Fibroblast of villous mesenchyme (primary cell): Measurements from ENCODE around the gene HLA-DMA. TPM values are rescaled to one million over a fixed set of nuclear protein-coding genes. Genes with fewer than 3 reads are reported as not detected.

Experiments used
- DNase-seq: peaks from one replicate; pipeline ENCODE4 v3.0.0-alpha.2; 2010; ENCODE audit warnings: low read depth
- H3K4me3 ChIP-seq: 2 replicates; pipeline ENCODE4 v1.5.1; 2011; ENCODE audit warnings: low read depth, mild to moderate bottlenecking, low read length
- CTCF ChIP-seq: IDR thresholded peaks from 2 replicates; pipeline ENCODE4 v1.5.1; 2012; ENCODE audit warnings: low read depth, mild to moderate bottlenecking, low read length; ENCODE audit not compliant: insufficient read depth
- total RNA-seq: library from RNA; depleted of rRNA; stranded (reverse); fragments of >200 nt; gene quantifications from 2 replicates; pipeline ENCODE4 v1.2.3, GENCODE V29; 2012

The HLA-DMA gene
- total RNA-seq, 1 donor = 3.5 TPM

DNA sequence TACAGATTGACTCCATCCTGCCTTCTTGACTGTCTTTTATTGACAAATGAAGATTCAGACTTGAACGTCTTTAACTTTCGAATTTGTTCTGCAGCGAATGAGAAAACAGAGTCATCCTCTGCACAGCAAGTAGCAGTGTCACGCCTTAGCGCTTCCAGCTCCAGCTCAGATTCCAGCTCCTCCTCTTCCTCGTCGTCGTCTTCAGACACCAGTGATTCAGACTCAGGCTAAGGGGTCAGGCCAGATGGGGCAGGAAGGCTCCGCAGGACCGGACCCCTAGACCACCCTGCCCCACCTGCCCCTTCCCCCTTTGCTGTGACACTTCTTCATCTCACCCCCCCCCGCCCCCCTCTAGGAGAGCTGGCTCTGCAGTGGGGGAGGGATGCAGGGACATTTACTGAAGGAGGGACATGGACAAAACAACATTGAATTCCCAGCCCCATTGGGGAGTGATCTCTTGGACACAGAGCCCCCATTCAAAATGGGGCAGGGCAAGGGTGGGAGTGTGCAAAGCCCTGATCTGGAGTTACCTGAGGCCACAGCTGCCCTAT is 27.7 kb upstream of the HLA-DMA start:
- no peak overlapping the region for H3K4me3 ChIP-seq
- no peak for DNase-seq
- no peak for TF ChIP-seq CTCF

- TF ChIP-seq CTCF = no peak
- no peak overlapping the region for H3K4me3 ChIP-seq
- no peak for DNase-seq
Observed at GRCh38 chr6:32979720-32980487, 27.0 kb upstream of the HLA-DMA start.

GRCh38 chr6:32977953-32978324 is 25.0 kb upstream of the HLA-DMA start:
- no peak overlapping the region for H3K4me3 ChIP-seq

DNA sequence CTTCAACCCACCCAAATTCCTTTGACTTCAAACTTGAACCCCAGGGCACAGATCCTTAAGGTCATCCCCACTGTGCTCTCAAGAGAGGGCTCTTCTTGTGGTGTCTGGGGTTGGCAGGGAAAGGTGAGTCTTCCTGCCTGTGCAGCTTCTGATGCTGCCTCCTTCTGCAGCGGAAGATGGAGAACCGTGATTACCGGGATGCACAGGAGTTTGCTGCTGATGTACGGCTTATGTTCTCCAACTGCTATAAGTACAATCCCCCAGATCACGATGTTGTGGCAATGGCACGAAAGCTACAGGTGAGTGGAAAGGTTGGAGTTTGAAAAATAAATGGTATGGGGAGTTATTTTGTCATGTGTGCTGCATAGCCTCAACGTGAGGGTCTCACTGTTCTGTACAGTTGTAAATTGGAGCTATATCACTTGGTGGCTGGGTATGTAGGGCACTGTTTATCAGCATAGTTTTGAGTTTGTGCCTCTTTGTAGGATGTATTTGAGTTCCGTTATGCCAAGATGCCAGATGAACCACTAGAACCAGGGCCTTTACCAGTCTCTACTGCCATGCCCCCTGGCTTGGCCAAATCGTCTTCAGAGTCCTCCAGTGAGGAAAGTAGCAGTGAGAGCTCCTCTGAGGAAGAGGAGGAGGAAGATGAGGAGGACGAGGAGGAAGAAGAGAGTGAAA is 24.5 kb upstream of the HLA-DMA start:
- TF ChIP-seq CTCF = no peak
- no peak for DNase-seq
- no peak overlapping the region for H3K4me3 ChIP-seq

More at GRCh38 chr6:32977953-32978324, 25.0 kb upstream of the HLA-DMA start:
- no peak for DNase-seq
- TF ChIP-seq CTCF = no peak

DNA sequence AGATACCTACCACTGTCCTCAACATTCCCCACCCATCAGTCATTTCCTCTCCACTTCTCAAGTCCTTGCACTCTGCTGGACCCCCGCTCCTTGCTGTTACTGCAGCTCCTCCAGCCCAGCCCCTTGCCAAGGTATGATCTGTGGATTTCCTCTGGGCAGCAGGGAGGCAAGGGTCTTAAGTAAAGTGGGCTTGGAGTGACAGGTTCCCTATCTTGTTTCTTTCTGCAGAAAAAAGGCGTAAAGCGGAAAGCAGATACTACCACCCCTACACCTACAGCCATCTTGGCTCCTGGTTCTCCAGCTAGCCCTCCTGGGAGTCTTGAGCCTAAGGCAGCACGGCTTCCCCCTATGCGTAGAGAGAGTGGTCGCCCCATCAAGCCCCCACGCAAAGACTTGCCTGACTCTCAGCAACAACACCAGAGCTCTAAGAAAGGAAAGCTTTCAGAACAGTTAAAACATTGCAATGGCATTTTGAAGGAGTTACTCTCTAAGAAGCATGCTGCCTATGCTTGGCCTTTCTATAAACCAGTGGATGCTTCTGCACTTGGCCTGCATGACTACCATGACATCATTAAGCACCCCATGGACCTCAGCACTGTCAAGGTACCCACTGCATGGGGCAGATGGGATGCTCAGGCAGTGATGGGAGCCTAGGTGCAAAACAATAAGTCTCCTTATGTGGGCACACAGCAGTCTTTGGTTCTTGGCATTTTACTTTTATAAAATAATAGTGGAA is 23.6 kb upstream of the HLA-DMA start:
- TF ChIP-seq CTCF = no peak
- DNase-seq = no peak
- H3K4me3 ChIP-seq = no peak overlapping the region

DNA sequence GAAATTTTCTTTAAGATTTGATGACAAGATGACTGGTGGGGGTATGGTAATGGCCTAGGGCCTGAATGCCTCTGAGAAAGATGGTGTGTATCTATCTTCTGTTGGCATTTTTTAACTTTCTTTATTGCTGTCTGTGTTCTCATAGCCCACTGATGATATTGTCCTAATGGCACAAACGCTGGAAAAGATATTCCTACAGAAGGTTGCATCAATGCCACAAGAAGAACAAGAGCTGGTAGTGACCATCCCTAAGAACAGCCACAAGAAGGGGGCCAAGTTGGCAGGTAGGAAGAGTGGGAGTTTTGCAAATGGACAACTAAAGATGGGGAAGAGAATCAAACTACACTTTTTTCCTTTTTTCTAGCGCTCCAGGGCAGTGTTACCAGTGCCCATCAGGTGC is 23.0 kb upstream of the HLA-DMA start:
- H3K4me3 ChIP-seq = peak overlapping the region; percentile 100
- no peak for TF ChIP-seq CTCF
- DNase-seq = no peak
